Epithelial cell of proximal tubule (primary cell): ENCODE data around the gene SH3RF1. TPM values are rescaled to one million over a fixed set of nuclear protein-coding genes. Genes with fewer than 3 reads are reported as not detected.

Source experiments
- DNase-seq: peaks from one replicate; pipeline ENCODE4 v3.0.0-alpha.2; 2011; ENCODE audit warnings: low read depth
- H3K4me3 ChIP-seq: 2 replicates; pipeline ENCODE4 v1.5.1; 2011; ENCODE audit warnings: low read depth, mild to moderate bottlenecking, low read length
- CTCF ChIP-seq: conservative IDR thresholded peaks from 2 replicates; pipeline ENCODE4 v1.5.1; 2012; ENCODE audit warnings: low read depth, mild to moderate bottlenecking, low read length
- total RNA-seq: library from RNA; depleted of rRNA; stranded (reverse); fragments of >200 nt; gene quantifications from 2 replicates; pipeline ENCODE4 v1.2.3, GENCODE V29; 2015

The SH3RF1 gene
- total RNA-seq, 1 donor from 2014 or later = 25.8 TPM

GRCh38 chr4:169266661-169267060 is 4.1 kb downstream of the SH3RF1 start:
- no peak overlapping the region for H3K4me3 ChIP-seq
- no peak for TF ChIP-seq CTCF
- no peak for DNase-seq

- H3K4me3 ChIP-seq = no peak overlapping the region
- no peak for TF ChIP-seq CTCF
Measured at GRCh38 chr4:169266081-169266480, 4.7 kb downstream of the SH3RF1 start.

GRCh38 chr4:169263791-169264392 is 6.9 kb downstream of the SH3RF1 start:
- no peak for DNase-seq
- no peak for TF ChIP-seq CTCF
- H3K4me3 ChIP-seq = no peak overlapping the region

More at GRCh38 chr4:169266081-169266480, 4.7 kb downstream of the SH3RF1 start:
- no peak for DNase-seq

- no peak for TF ChIP-seq CTCF
- H3K4me3 ChIP-seq = no peak overlapping the region
- no peak for DNase-seq
Measured at GRCh38 chr4:169260217-169260866, 10.4 kb downstream of the SH3RF1 start.

- H3K4me3 ChIP-seq = no peak overlapping the region
- no peak for DNase-seq
- TF ChIP-seq CTCF = no peak
Measured at GRCh38 chr4:169259271-169259670, 11.5 kb downstream of the SH3RF1 start.

- DNase-seq = no peak
- H3K4me3 ChIP-seq = no peak overlapping the region
- TF ChIP-seq CTCF = no peak
Measured at GRCh38 chr4:169258141-169258540, 12.6 kb downstream of the SH3RF1 start.
